ENCODE results near the gene PSMA8. TPM values are rescaled to one million over a fixed set of nuclear protein-coding genes. Genes with fewer than 3 reads are reported as not detected.

PSMA8 gene
- total RNA-seq, 1 experiment from 2014 or later, result not detected

- Histone ChIP-seq H3K9ac (ENCODE audit: extremely low read depth, insufficient read length, low read length) (no peak overlapping the region), H4K8ac (replicated peaks; ENCODE audit: insufficient read length, low read depth, low read length) (no peak overlapping the region), H2BK20ac (ENCODE audit: low read depth, low read length, poor library complexity, severe bottlenecking) (no peak overlapping the region), H3K14ac (ENCODE audit: insufficient read depth, low read length) (no peak overlapping the region), H4K20me1 (ENCODE audit: control insufficient read depth, insufficient read depth, insufficient read length) (no peaks in the 10 kb centered on the region), H2AK5ac (ENCODE audit: insufficient read length, low read length) (no peak overlapping the region), H3T11ph (ENCODE audit: low read length) (no peak overlapping the region), H3K23me2 (ENCODE audit: insufficient read length, low read depth, low read length, poor library complexity, severe bottlenecking) (no peaks in the 10 kb centered on the region), H3K56ac (ENCODE audit: insufficient read length, low read depth, low read length) (no peak overlapping the region), H3K4me1 (ENCODE audit: insufficient read depth, low read length) (no peaks in the 10 kb centered on the region), H2BK15ac (ENCODE audit: low read depth, low read length) (no peak overlapping the region), H3K23ac (ENCODE audit: insufficient read length, low read depth, low read length) (no peak overlapping the region), H3K4me2 (ENCODE audit: insufficient read depth, insufficient read length, low read length) (no peak overlapping the region), H2BK120ac (ENCODE audit: low read depth, low read length, poor library complexity, severe bottlenecking) (no peak overlapping the region), H4K91ac (ENCODE audit: insufficient read length, low read depth, low read length) (no peak overlapping the region), H3K79me2 (ENCODE audit: insufficient read depth, low read length) (no peaks in the 10 kb centered on the region), H3K9me3 (ENCODE audit: control insufficient read depth, low read depth, low read length) (no peaks in the 10 kb centered on the region), H3K79me1 (ENCODE audit: insufficient read depth, low read depth, low read length, poor library complexity, severe bottlenecking) (no peaks in the 10 kb centered on the region), H2AFZ (ENCODE audit: low read length) (no peak overlapping the region), H3K27me3 (ENCODE audit: insufficient read depth, low read length) (no peaks in the 10 kb centered on the region), H4K5ac (ENCODE audit: insufficient read length, low read depth, low read length) (no peak overlapping the region), H3K27ac (ENCODE audit: insufficient read length, low read depth, low read length) (no peak overlapping the region), H3K18ac (ENCODE audit: insufficient read length, low read depth, low read length) (no peak overlapping the region), H2BK12ac (ENCODE audit: insufficient read length, low read depth, low read length) (no peak overlapping the region), H3K4ac (ENCODE audit: low read depth, low read length) (no peak overlapping the region), H2BK5ac (ENCODE audit: insufficient read length, low read length) (no peak overlapping the region)
- Mint-ChIP-seq H3K9me3 (no peaks in the 10 kb centered on the region), H3K4me1 (no peaks in the 10 kb centered on the region), H3K36me3 (ENCODE audit: insufficient read depth in 1 of 3, low read depth in 3 of 3) (no peaks in the 10 kb centered on the region), H3K4me3 (no peak overlapping the region), H3K27me3 (ENCODE audit: low read depth) (no peaks in the 10 kb centered on the region), H3K27ac (no peak overlapping the region)
- no CpG with 5 or more reads among the region's 2 CpGs for WGBS (ENCODE audit: extremely low coverage, insufficient read length, low lambda C conversion rate)
- TF ChIP-seq CTCF (conservative IDR thresholded peaks at IDR 0.05), result no peak
- DNase-seq, result no peak
Observed at GRCh38 chr18:26208977-26209376, 75.3 kb downstream of the PSMA8 start.

All from H9 (cell line).